T-helper 1 cell (primary cell): ENCODE data around the gene METAP2.
A peak's percentile ranks its signal among the peaks of the same experiment; 100 is the strongest.

Experiments
- DNase-seq, 5 donors: peaks; one replicate each; pipeline ENCODE4 v3.0.0-alpha.2; 2012 to 2020

Gene METAP2

DNA sequence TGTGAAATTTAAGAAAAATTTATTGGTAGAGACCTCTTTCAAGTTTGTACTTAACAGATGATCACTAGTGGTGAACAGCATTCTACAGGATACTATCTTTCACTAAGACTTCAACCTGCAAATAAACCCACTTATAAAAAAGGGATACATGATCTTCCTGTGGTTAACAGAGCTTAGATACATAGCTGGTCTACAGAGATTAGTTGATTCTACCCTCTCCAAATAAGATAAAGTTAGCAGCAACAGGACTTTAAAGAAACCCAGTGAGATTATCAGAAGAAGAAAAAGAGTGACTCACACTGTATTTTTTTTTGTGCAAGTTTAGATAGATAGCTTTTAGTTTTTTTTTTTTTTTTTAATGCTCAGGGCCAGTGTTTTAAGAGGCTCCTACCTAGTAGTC is 42.8 kb downstream of the METAP2 start:
- DNase-seq = no peak

DNA sequence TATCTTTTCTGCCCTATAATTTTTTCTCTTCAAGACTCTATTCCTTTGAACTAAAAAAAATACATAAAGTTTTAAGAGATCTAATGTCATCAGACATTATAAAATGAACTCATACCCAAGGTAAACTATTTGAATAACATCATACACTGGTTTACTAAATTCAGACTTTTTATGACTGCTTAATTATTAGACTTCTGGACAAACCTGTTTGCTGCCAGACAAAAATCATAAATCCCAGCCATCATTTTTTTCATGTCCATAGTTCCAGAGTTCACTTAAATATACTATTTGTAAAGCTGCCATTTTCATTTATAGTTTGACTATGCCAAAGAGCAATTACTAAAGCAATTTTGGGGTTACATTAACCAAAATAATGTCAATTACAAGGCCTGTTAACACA is 43.3 kb downstream of the METAP2 start:
- no peak for DNase-seq

DNA sequence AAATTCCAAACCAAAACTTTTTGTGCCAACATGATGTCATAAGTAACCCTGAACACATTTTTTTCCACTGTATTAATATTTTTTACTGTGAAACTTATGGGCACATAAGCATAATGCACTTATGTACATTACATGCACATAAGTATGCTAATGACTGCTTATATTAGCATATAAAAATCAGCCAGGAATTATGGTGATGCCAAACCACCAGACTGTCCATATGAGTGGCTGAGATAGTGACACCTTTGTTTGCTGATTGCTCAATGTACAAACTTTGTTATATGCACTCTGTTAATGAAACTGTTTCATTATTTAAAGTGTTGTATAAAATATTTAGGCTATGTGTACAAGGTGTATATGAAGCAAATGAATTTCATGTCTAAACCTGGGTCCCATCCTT is 45.0 kb downstream of the METAP2 start:
- DNase-seq = no peak

DNA sequence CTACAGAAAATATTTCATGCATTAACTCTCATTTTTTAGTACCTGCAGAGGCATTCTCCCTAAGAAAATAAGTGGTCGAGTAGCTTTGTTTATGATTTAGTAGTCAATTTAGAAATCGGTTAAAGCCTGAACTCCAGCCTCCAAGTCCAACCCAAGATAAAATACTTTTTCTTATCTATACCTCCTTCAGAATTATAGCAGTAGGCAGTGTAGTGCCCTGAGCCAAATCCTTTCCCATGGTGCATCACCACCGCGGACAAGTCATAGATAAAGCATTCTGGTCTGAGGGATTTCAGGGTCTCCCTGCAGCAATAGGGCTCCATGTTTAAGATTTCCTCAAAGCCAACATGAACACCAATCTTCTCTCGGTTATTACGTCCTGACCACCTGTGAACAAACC is 46.9 kb downstream of the METAP2 start:
- no peak for DNase-seq

DNA sequence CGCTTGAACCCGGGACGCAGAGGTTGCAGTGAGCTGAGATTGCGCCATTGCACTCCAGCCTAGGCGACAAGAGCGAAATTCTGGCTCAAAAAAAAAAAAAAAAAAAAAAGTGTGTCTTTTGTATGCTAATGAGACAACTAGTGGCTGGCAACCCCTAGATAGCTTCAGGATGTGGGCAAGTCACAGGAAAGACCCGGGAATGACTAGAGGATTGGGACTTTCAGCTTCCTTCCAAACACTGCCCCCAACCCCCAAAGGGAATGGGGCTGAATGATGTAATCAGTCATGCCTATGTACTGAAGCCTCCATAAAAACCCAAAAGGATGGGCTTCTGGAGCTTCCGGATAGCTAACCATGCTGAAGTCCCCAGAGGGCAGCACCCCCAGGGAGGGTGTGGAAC is 48.7 kb downstream of the METAP2 start:
- no peak for DNase-seq

DNA sequence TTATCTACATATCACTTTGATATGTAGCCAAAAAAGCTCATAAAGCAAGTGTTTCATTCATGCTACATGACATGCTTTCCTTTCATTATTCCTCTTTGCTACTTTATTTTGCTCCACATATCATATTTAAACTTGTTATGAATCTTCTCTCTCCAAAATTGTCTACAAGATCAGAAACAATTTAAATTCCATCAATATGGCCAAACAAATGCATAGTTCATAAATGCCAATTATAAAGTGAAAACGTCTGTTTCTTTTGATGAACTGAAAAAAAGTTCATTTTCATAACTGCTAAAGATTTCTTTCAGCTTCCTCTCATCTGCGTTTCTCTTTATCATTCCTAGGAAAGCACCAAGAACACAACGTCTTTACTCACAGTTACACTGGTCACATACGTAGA is 54.5 kb downstream of the METAP2 start:
- no peak for DNase-seq

DNA sequence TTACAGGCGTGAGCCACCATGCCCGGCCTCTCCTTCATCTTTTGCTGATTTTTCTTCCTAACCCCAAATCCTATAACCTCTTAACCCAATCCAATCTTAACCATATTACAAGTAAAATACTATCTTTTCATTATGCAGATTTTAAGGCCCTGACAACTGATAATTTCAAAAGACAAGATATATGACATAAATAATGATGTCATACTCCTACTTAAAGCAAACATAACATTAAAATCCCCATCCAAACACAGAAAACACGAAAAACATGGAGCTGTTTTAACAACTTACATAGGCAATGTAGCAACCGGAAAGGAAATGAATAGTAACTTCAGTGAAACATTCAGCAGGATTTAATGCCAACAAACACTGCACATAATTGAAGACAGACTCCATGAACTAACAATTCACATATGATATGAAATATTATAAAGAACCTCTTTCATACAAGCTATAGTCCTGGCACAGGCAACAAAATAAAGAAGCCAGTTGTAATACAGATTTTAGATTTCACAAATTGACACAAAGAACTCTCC is 55.8 kb downstream of the METAP2 start:
- no peak for DNase-seq

DNA sequence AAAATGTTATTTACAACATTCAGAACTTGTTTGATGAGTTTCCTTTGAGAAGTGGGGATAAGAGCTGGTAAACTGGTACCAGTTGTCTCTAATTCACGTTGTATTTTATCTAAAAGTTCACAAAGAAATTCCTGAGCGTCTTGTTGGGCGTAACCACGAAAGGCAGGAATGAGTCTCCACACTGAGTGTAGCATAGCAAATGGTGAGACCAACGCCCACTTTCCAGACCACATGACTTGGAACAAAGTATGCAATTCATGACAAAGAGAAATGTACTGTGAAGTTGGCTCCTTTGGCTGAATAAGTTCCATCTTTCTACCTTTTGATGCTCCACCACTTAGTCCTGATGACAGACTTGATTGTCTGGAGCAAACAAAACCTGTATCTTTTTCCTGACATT is 58.9 kb downstream of the METAP2 start:
- DNase-seq = no peak

DNA sequence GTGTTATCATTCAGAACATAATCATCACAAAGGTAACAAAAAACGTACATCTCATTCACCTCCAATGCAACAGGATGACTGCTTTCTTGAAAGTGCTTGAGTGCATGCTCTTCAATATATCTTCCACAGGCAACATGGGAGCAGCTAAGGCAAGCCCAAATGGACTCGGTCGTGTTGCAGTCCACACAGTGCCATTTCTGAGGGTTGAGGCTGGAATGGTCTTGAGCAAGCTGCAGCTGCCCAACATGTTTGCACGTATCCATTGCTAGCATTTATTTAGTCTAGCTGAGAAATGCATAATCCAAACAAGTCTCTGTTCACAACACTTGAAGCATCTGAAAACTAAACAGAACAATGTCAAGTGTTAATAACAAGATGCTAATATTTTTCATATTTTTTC is 60.0 kb downstream of the METAP2 start:
- DNase-seq = no peak

DNA sequence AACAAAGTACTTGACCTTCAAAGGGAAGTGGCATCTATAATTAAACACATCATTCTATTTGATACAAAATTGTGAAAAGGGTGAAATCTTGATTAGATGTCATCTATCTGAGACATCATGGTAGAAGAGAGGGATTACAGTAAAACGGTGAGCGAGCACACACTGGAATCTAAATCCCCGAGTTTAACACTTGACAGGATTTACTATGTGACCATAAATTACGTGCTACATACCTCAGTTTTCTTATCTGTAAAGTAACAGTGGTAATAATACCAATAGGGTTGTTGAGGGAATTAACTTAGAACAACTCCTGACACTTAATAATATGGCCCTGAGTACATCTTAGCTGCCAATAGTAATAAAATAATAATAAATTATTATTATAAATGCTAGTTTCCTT is 64.1 kb downstream of the METAP2 start:
- DNase-seq = no peak

DNA sequence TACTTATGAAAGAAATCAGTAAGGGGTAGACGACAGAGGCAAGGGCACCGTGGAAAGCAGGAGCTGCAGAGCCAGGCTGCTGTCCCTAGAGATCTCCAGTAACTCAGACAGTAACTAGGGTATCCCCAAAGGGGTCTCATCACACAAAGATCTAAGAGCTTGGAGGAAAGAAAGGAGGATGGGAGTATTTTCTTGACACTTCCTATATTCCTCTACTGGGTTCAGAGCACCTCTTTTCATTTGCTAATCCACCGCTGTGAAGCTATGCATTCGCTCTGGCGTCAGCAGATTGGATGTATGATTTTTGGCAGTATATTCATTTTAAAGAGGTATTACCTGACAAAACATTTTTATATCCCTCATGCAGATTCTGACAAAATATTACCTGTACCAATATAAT is 64.7 kb downstream of the METAP2 start:
- DNase-seq = no peak

DNA sequence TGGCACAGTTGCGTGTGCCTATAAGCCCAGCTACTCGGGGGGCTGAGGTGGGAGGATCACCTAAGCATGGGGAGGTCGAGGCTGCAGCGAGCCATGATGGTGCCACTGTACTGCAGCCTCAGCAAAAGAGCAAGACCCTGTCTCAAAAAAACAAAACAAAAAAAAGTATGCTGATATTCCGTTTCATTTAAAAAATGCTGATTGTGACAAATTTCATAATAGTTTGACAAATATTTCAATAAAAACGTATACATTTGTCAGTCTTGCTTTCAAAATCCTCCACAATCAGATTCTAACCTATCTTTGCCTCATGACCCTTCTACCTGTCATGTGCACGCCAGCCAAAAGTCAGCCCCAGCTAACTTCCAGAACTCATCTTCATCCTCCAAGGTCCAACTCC is 67.5 kb downstream of the METAP2 start:
- no peak for DNase-seq

DNA sequence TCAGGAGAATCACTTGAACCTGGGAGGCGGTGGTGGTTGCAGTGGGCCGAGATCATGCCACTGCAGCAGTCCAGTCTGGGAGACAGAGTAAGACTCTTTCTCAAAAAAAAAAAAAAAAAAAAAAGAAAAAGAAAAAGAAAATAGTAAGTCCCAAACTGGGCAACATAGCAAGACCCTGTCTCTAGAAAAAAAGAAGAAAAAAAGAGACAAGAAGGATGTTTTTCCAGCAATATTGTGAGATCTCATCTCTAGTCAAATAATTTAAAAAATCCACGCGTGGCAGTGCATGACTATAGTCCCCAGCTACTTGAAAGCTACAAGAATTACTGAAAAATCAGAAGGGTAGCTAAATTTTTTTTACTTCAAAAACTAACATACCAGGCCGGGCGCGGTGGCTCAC is 69.4 kb downstream of the METAP2 start:
- DNase-seq = no peak

DNA sequence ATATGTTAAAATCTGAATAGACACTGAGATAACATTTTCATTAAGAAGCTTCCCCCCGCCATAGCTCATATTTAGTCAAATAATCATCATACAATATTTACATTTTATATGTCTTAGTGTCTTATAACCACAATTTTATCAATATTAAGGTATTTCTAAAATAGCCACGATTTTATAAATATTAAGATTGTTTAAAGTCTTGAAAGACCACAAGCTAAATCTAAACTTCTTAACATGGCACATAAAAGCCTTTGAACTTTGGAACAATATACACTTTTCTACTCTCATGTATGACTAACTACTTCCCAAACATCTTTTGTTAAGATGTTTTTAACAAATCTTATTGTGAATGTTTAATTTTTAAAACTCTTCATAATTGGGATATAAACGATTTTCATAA is 70.8 kb downstream of the METAP2 start:
- no peak for DNase-seq

DNA sequence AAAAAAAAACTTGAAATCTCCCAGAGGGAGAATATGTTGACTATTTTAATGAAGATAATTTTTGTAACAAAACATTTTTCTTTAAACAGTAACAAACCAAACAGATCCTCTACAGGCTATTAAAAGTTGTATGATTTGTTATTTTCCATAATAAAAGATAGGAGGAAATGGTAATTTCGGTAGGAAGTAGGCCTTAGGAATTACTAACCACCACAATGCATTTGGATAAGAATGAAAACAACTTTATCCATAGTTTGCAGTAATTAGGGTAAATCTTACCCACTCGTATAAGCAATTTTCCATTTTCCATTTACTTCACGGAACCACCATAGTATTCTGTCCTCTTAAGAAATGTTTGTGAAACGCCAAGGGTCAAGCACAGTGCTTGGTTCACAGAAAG is 71.4 kb downstream of the METAP2 start:
- DNase-seq = no peak

DNA sequence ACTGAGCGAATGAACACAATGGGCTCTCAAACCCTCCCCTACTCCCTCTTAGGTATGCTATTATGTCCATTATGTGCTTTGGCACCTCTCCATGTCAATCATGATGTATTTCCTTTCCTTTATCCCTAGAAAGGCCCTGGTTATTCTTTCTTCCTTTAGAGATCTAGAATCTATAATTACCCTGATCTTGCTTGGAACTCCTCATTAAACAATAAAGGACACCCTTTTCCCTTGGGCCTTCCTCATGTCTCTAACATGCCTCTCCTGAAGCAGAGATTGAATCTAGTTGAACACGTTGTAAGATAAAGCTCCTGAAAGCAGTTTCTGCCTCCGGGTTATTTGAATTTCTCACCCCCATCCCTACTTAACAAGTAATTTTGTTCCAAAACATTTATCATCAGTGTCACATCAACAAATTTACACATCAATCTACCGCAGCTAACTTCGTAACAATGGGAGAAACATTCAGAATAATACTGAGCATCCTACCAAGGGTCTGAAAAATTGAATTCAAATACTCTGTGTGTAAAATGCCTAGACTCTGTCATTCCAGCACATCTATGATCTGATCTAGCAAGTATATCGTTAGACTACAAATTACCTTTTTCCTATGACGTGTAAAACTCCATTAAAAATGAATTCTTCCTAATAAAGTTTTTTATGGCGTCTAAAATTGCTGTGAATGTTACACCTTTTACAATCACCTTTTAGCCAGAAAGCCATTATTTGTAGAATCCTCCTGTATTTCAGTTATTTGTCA is 72.0 kb downstream of the METAP2 start:
- no peak for DNase-seq

DNA sequence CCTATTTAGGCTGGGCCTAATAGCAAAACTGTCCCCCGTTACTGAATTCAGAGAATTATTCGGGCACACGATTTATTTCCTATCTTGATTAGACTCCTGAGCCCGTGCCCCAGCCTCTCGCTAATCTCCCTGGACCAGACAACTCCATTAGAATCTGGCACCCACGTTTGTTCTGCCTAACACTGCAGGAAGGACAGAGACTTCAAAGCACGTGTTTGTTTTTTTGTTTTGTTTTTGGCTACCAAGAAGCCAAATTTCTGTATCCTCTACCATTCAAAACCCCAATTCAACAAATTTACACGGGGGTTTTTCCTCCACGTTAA is 72.5 kb downstream of the METAP2 start:
- no peak for DNase-seq

DNA sequence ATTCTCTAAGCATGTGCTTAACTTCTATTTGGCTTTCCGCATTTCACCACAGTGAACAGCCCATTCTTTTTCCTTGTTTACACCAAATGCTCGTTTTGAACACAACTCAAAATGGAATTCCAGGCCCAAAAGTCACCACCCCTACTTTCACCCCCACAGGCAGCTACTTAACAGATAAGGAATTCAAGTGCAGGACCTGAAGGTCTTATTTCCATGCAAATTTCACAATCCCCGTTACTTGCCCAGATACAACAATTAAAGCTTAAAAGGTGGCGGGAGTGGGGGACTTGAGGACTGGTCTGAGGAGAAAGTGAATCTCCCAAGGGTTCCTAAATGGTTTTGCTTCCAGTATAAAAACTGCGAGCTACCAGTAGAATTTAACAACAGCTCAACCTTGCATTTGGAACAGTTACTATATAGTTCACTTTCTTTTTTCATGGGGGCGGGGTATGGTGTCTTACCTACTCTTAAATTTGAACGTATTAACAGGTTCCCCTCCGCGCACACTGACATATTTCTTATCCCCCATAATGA is 73.6 kb downstream of the METAP2 start:
- DNase-seq = peak in 1 of 5 donors; percentile 10

DNA sequence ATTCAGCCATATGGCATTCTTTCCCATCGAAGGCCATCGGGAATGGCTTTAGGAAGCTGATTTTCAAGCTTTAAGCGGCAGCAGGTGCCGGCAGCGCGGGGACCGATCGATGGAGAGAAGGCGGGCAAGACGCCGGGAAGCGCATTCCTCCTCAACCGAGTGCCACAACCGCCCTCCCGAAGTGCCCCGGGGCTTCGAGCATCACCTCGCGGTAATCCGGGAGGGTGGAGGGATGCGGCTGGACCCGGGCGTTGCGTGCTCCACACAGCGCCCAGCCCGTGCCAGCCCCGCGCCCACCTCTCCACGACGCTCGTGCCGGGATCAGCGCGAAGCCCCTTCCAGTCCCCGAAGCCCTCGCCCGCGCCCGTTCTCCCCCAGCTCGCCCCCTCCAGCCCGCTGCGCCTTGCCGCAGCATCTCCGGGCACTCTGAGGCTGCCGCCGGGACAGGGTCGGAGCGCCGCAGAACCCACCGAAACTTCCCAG is 74.1 kb downstream of the METAP2 start:
- peak in 3 of 5 donors; percentile 7 to 11 (median 9) for DNase-seq

DNA sequence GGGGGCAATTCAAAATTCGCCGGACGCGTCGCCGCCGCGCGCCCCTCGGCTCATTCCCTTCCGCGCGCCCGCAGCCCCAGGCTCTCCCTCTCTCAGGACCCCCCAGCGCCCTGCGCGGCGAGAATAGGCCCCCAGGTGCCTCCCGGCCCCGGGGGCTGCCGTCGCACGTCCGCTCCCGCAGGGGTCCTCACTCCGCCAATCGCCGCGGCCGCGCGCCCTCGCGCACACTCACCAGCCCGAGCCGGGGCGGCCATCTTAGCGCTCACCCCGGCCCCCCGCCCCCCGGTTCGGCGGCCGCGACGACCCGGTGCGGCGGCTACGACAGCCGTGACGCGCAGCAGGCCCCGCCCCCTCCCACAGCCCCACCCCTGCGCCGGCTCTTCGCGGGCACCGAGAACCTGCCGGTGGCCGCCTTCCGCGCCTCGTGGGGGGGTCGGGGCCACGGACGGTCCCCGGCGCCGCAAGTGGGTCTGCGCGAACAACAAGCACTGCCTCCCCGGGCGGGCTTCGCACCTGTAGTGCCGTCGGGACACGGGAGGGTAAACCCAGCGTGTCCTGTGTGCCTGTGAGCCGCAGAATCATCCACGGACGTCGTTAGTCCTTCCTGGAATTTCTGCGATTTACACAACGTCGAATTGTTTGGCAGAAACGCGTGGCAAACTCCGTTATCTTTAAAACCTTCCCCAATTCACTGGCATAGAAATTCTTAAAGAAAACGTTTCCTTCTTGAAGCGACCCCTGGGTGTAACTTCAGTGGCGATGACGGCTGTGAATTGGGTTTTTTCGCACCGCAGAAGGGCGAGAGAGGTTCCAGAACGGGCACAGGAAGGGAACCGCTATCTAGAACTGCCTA is 74.8 kb downstream of the METAP2 start:
- peak; percentile 37 to 70 (median 60) for DNase-seq

DNA sequence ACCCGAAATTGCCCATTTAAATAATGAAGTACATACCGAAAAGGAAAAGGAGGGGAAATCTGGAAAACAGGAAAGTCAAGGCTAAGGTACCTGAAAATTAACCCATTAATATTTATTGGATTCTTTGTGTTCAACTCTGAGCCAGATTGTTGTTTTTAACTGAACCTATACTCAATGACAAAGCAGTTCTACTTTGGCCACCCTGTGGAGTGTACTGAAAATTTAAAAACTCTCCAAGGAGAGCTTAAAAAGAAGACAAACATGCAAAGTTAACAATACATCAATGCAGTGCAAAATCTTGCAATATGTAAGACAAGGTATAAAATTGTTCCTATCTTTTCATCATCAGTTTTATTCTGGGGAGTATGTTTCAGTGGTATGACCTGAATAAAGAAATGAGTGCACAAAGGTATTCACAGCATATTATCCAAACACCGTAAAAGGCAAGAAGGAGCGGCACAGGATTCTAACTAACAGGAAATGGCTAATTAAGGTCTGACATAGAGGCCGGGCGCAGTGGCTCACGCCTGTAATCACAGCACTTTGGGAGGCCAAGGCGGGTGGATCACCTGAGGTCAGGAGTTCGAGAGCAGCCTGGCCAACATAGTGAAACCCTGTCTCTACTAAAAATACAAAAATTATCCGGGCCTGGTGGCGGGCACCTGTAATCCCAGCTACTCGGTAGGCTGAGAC is 75.6 kb downstream of the METAP2 start:
- no peak for DNase-seq

DNA sequence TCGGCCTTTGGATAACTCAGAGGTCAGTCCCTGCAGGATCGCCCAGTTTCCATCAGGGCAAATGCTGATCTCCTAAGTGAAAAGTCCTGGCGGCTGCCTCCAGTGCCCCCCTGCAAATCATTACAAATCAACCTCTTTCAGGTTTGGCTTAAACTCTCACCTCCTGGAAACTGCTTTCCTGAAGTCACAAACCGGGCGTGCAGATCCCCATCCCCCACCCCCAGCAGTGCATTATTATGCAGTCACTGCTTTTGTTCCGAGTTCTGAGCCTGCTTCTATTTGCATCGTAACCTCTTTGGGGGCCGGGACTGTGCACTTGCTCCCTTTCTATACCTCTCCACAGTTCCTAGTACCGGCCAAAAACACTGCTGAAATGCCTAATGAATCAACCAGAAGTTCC is 77.4 kb downstream of the METAP2 start, which contains the start of gene USP44:
Gene USP44 (minus strand): TSS at position 172 of the 400 bp plus-strand sequence. CDS start 17,220 bp downstream, outside the sequence.
- no peak for DNase-seq
